ENCODE data around the gene HDAC9.
A peak's percentile ranks its signal among the peaks of the same experiment; 100 is the strongest.

Gene HDAC9

GRCh38 chr7:18459484-18460245, 35.9 kb upstream of the HDAC9 start:
- no peak for DNase-seq (ENCODE audit: low read depth)
- no peak overlapping the region for H3K4me3 ChIP-seq (ENCODE audit: control insufficient read depth, low read depth, low read length)
- TF ChIP-seq CTCF (IDR thresholded peaks at IDR 0.05; ENCODE audit: control insufficient read depth, insufficient read depth, low read depth, low read length, missing control alignments), result no peak

GRCh38 chr7:18461785-18462467, 33.6 kb upstream of the HDAC9 start:
- DNase-seq (ENCODE audit: low read depth), result no peak
- no peak for TF ChIP-seq CTCF (IDR thresholded peaks at IDR 0.05; ENCODE audit: control insufficient read depth, insufficient read depth, low read depth, low read length, missing control alignments)
- H3K4me3 ChIP-seq (ENCODE audit: control insufficient read depth, low read depth, low read length), result no peak overlapping the region

DNA sequence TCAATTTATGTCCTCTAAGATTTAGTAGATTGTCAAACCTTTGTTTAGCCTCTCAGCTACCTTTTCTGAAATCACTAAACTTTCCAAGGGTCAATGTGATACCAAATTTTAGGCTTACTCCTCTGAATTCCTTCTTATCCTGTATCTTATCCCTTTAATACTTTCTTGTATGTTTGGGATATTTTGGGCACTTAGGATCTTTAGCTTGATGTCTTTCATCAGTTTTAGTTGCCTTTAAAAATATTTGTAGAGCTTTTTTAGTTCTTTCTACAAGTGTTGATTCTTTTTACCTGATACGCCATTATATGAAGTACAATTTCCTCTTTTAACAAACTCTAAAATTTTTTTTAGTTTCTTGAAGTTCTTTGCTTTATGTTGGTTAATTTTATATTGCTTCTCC, 30.7 kb upstream of the HDAC9 start:
- no peak overlapping the region for H3K4me3 ChIP-seq (ENCODE audit: control insufficient read depth, low read depth, low read length)
- no peak for DNase-seq (ENCODE audit: low read depth)
- no peak for TF ChIP-seq CTCF (IDR thresholded peaks at IDR 0.05; ENCODE audit: control insufficient read depth, insufficient read depth, low read depth, low read length, missing control alignments)

DNA sequence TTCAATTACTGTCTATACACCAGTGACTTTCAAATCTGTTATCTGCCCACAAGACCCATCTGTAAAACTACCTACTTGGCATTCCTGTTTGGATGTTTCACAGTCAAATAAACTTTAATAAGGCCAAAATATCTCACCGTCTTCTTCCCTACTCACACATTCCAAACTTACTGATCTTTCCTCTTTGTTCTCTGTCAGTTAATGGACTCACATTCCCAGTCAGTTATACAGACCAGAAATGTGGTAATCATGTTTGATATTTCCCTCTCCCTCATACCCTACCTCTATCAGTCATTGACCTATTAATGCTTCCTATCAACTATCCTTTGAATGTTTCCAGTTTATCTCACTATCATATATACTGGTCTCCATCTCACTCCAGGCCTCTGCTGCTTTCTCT, 28.5 kb upstream of the HDAC9 start:
- no peak for DNase-seq (ENCODE audit: low read depth)
- TF ChIP-seq CTCF (IDR thresholded peaks at IDR 0.05; ENCODE audit: control insufficient read depth, insufficient read depth, low read depth, low read length, missing control alignments), result no peak
- no peak overlapping the region for H3K4me3 ChIP-seq (ENCODE audit: control insufficient read depth, low read depth, low read length)

DNA sequence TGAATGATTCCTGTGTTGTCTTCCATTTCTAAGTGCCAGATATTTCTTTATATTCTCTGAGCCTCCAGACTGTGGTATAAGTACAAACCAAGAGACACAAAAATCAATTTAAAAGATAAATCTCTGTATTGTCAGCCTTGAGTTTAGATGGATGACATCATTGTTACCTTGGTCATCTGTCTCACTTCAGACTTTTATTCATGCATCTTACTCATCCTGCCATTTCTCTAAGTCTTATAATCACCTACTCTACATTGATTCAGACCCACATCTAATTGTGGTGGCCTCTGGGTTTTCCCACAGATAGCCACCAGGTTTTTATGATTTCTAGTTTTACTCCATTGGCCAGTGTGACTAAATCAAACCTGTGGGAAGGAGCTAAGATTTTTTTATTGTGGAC, 26.8 kb upstream of the HDAC9 start:
- H3K4me3 ChIP-seq (ENCODE audit: control insufficient read depth, low read depth, low read length), result no peak overlapping the region
- no peak for DNase-seq (ENCODE audit: low read depth)
- no peak for TF ChIP-seq CTCF (IDR thresholded peaks at IDR 0.05; ENCODE audit: control insufficient read depth, insufficient read depth, low read depth, low read length, missing control alignments)

DNA sequence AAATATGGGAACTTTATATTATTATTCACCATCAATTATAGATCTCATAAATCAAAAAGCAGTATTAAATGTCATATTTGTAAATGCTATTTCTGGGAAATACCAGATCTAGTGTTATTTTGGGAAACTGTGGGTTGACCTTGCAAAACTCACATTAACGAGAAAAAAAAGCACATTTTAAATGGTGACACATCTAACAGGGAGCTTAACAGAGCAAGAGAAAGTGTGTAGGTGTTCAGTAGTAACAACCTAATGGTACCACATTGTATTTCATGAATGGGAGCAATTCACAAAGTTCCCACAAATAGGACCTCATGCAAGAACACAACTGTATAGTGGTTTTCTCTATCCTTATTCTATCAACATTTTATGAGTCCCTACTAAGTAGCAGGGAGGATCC, 26.2 kb upstream of the HDAC9 start:
- DNase-seq (ENCODE audit: low read depth), result peak; percentile 29
- H3K4me3 ChIP-seq (ENCODE audit: control insufficient read depth, low read depth, low read length), result no peak overlapping the region
- TF ChIP-seq CTCF (IDR thresholded peaks at IDR 0.05; ENCODE audit: control insufficient read depth, insufficient read depth, low read depth, low read length, missing control alignments), result no peak
